Measurements from ENCODE around the gene CCNYL1.
A peak's percentile ranks its signal among the peaks of the same experiment; 100 is the strongest.
"Not testable (repeated sequence)": the region's sequence is repeated elsewhere in the genome, so short reads cannot be mapped to it uniquely, and the experiment has no call there.

CCNYL1 gene

GRCh38 chr2:207697411-207697810, 14.0 kb upstream of the CCNYL1 start:
- DNase-seq (ENCODE audit: low read depth): no peak

- DNase-seq (ENCODE audit: low read depth): no peak
Observed at GRCh38 chr2:207698301-207698700, 13.1 kb upstream of the CCNYL1 start.

GRCh38 chr2:207704078-207704477, 7.4 kb upstream of the CCNYL1 start:
- no peak for DNase-seq (ENCODE audit: low read depth)

- no peak for DNase-seq (ENCODE audit: low read depth)
Observed at GRCh38 chr2:207704671-207705070, 6.8 kb upstream of the CCNYL1 start.

DNA sequence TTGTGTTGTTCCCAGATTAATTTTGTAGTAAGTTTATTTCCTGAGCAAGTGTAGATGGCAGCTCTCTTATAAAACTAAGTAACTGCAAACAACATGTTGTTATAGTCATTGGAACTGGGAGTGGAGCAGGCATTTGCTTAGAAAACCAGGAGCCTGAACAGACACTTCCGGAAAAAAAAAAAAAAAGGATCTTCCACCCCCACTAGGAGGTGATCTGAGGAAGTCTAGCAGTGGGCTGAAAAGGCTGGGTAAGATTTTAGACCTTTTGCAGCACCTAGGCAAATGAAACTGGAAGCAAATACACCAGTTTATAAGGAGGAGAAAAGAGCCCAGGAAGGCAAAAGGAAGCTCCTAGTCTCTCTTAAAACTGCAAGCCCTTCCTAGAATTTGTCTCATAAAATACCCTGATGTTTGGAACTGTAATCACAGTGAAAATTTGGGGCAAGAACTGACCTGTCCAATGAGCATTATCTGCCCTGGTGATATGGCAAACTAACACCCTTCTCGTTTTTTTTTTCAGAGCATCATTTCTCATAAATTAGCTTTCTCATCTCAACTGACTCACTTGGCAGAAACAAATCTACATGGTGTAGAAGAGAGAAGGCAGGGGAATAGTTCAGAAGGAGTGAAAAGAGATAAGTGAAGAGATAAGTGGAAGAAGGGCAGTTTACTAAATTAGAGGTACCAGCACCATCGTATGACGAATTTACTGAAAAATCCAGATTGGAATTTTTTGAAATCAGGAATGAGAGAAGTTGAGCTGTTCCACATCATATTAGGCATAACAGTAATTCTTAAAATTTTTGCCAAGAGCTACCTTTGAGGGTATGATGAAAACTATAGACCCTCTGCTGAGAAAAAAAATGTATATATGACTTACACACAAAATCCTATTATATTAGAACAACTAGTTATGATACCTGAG, 4.2 kb upstream of the CCNYL1 start:
- no peak for DNase-seq (ENCODE audit: low read depth)

DNA sequence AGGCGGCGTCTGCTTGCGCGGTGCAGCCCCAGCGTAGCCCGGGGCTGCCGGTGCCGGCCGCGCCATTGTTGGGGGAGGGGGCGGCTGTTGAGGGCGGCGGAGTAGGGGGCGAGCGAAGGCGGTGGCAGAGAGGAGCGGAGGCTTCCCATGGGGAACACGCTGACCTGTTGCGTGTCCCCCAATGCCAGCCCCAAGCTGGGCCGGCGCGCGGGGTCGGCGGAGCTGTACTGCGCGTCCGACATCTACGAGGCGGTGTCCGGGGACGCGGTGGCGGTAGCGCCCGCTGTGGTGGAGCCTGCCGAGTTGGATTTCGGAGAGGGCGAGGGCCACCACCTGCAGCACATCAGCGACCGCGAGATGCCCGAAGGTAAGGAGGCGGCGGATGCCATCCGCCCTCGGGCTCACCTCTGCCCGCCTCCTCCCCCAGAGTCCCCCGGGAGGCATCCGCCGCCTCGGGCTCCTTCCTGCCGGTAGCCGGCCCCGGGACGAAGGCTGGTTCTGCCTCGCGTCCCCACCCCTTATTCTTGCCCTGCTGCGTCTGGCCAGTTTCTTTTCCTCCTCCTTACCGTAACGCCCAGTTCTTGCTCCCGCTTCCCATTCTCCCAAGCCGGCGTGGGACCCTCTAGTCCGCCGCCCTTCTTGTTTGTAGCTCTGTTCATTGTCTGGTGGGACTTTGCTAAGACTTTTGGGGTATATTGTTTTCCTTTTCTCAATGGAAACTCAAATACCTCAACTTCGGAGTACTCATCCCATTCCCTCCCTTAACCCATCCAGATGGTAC, 500 bp downstream of the CCNYL1 start:
- peak; percentile 20 for DNase-seq (ENCODE audit: low read depth)

DNA sequence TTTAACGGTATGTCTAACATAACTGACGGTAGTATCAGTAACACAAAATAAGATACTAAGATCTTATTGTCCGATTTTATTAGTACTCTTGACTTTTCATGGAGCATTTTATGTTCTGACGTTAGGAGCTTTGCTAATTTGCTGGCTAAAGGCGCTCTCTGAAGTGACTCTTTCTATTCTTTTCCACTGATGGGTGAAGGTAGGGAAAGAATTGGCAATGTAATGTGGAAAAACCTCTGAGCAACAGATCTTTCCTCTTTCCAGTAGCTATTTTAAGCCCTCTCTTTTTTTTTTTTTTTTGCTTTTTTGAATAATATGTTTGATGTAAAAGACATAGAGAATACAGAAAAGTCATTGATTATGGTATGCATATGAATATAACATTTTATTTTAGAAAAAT, 4.6 kb downstream of the CCNYL1 start:
- DNase-seq (ENCODE audit: low read depth): no peak

DNA sequence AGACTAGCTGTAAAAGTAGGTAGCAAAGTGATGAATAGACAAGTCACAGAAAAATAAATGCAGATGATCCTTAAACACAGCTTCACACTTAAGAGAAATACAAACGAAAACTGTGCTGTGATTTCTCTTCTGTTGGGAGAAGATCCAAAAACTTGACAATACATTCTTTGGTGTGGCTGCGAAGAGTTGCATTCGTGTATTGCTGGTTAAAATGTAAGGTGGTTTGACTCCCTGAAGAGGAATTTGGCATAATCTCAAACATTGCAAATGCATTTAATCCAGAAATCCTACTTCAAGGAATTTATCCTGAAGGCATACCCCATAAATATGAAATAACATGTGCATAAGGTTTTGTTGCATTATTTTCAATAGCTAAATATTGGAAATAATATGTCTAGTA, 7.1 kb downstream of the CCNYL1 start:
- DNase-seq (ENCODE audit: low read depth): no peak

GRCh38 chr2:207719008-207719407, 7.6 kb downstream of the CCNYL1 start:
- DNase-seq (ENCODE audit: low read depth): no peak

DNA sequence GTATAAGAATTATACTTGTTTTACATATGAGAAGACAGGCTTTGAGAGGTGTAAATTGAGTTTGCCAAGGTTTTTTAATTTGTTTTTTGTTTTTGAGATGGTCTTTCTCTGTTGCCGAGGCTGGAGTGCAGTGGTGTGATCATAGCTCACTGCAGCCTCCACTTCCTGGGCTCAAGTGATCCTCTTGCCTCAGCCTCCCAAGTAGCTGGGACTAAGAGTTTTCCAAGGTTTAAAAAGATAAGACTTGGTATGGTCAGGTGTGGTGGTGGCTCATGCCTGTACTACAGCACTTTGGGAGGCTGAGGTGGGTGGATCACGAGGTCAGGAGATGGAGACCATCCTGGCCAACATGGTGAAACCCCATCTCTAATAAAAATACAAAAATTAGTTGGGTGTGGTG, 8.2 kb downstream of the CCNYL1 start:
- not testable (repeated sequence) for DNase-seq (ENCODE audit: low read depth)

DNA sequence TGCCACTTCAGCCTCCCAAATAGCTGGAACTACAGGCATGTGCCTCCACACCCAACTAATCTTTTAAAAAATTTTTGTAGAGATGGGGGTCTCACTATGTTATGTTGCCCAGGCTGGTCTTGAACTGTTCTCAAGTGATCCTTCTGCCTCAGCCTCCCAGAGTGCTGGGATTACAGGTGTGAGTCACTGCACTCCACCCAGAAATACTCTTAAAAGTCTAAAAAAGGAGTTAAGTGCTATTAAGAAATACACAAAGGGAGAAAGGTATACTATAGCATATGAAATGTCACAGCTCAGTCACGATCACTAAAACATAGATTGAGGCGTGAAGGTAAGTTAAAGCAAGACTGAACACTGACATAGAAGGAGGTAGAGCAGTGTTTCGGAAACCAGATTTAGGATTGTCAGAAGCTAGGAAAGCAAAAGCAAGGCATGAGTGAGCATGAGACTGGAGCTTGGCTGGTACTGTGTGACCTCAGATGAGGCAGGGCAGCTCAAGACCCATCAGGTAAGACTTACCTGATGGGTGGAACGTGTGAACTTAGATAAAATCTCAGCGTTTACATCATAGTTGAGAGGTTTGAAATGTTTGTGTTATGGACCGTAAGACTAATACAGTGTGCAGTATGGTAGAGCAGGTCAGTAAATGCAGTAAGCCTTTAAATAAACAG, 9.2 kb downstream of the CCNYL1 start:
- DNase-seq (ENCODE audit: low read depth): no peak

DNA sequence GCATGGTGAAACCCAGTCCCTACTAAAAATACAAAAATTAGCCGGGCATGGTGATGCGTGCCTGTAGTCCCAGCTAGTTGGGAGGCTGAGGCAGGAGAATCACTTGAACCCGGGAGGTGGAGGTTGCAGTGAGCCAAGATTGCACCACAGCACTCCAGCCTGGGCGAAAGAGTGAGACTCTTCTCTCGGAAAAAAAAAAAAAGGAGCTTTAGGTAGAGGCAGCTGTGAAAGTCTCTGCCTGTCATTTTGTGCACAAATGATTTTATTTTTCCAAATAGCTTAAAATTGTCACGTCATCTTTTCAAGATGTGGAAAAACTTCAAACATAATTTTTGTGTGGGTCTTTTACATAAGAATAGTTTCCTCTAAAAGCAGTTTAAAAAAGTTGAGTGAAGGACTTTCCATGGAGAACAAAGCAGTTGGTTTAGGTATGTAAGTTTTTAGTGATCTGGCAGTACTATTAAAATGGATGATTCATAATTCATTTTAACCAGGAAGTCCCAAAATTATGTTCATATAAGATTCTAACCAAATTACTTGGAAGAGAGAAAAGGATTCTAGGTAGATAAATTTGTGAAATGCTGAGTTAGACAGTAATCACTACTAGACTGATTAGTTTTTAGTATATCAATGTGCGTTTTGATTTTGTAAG, 11.5 kb downstream of the CCNYL1 start:
- no peak for DNase-seq (ENCODE audit: low read depth)

DNA sequence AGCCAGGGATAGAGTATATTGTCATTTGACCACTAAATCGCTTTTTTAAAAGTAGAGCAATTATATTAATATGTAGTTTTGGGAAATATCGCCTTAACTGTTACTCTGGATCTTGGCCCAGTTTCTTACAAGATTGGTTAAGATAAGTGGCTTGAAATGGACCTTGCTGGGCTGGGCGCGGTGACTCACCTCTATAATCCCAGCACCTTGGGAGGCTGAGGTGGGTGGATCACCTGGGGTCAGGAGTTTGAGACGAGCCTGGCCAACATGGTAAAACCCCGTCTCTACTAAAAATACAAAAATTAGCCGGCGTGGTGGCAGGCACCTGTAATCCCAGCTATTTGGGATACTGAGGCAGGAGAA, 12.0 kb downstream of the CCNYL1 start:
- not testable (repeated sequence) for DNase-seq (ENCODE audit: low read depth)

DNA sequence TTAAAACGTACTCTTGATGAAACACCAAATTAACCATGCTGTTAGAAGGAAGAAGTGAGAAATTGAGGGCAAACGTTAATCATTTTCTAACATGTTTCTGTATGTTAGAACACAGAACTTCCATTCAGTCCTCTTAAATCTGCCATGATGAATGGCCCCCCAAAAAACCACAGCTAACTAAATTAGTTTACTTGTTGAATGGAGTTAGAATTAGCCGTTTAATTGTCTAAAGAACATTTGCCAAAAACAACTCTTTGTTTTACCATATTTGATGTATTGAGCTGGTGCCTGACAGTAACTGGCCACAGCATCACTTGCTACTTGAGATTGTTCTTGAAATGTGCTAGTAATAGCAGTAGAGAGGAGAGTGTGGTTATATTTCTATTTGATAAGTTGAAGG, 12.7 kb downstream of the CCNYL1 start:
- no peak for DNase-seq (ENCODE audit: low read depth)

GRCh38 chr2:207725873-207726578, 14.6 kb downstream of the CCNYL1 start:
- DNase-seq (ENCODE audit: low read depth): no peak

DNA sequence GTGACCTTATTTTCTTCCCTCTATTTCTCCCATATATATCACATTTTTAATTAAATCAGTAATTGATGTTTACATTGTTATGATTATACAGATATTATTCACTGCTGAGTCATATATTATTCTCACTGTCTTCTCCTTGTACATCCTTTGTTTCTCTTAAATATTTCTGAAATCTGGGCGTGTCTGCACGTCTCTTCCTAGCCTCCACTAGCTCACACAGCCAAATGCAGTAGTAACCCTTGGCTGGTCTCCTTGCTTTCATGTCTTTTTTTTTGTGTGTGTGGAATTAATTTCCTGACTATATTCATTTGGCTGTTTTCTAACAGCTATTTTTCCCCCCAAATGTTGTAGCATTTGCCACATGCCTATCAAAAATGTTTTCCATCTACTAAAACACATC, 15.8 kb downstream of the CCNYL1 start:
- DNase-seq (ENCODE audit: low read depth): no peak

GRCh38 chr2:207729465-207729998, 18.1 kb downstream of the CCNYL1 start:
- no peak for DNase-seq (ENCODE audit: low read depth)

GRCh38 chr2:207731138-207731537, 19.7 kb downstream of the CCNYL1 start:
- DNase-seq (ENCODE audit: low read depth): no peak

DNA sequence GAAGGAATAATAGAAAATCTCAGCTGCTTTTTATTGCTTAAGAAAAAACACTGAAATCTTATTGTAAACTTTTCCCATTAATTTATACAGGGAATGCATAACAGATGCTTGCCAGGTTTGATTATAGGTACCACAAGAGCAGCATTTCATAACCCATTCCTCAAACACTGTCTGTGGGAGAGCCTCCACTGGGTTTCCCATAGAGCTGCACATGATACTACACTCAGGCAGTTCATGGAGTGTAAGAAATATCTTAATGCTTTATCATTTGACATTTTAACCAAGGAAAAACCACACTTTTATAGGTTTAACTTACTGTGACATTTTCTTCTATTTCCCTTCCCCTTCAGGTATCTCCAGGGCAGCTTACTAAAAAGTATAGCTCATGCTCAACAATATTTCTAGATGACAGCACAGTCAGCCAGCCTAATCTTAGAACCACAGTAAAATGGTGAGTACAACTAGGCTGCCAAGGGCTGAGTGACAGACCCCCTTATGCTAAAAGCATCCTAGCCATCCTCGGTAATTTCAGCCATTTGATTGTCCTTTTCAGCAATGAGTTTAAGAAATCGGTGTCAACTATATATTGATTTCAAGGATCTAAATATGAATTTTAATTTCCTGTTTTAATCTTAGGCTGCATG, 22.3 kb downstream of the CCNYL1 start:
- DNase-seq (ENCODE audit: low read depth): no peak

GRCh38 chr2:207734264-207734635, 22.8 kb downstream of the CCNYL1 start:
- no peak for DNase-seq (ENCODE audit: low read depth)
